Stimulated activated CD4-positive, alpha-beta T cell treated with anti-CD3 and anti-CD28 coated beads, Interleukin-4, amount 100 ng/mL, for 48 hours (primary cell): ENCODE data around the gene CST5.
A peak's percentile ranks its signal among the peaks of the same experiment; 100 is the strongest.
"Not testable (repeated sequence)": the region's sequence is repeated elsewhere in the genome, so short reads cannot be mapped to it uniquely, and the experiment has no call there.

Experiments used
- DNase-seq, 2 donors: peaks; one replicate each; pipeline ENCODE4 v3.0.0-alpha.2; 2020; ENCODE audit warnings: low read depth in 2 of 2

Gene CST5

GRCh38 chr20:23889775-23890187 lies 10.2 kb upstream of the CST5 start:
- peak; percentile 45 to 59 for DNase-seq

- no peak for DNase-seq
Observed at GRCh38 chr20:23887856-23888255, 8.3 kb upstream of the CST5 start.

GRCh38 chr20:23884771-23885162 lies 5.2 kb upstream of the CST5 start:
- DNase-seq: no peak

- DNase-seq: no peak
Observed at GRCh38 chr20:23884136-23884770, 4.7 kb upstream of the CST5 start.

GRCh38 chr20:23881371-23881770 lies 1.8 kb upstream of the CST5 start:
- DNase-seq: no peak

- no peak for DNase-seq
Observed at GRCh38 chr20:23880417-23880816, 869 bp upstream of the CST5 start.

GRCh38 chr20:23879811-23880374 lies 345 bp upstream of the CST5 start:
- no peak for DNase-seq

- no peak for DNase-seq
Observed at GRCh38 chr20:23878787-23879186, 761 bp downstream of the CST5 start.

- DNase-seq: not testable (repeated sequence)
Observed at GRCh38 chr20:23878016-23878542, 1.5 kb downstream of the CST5 start.

GRCh38 chr20:23877524-23877923 lies 2.0 kb downstream of the CST5 start:
- no peak for DNase-seq

- no peak for DNase-seq
Observed at GRCh38 chr20:23875606-23876237, 3.8 kb downstream of the CST5 start.

GRCh38 chr20:23874747-23875146 lies 4.8 kb downstream of the CST5 start:
- DNase-seq: no peak

- no peak for DNase-seq
Observed at GRCh38 chr20:23873370-23874015, 6.1 kb downstream of the CST5 start.

- no peak for DNase-seq
Observed at GRCh38 chr20:23872065-23872464, 7.5 kb downstream of the CST5 start.

GRCh38 chr20:23870461-23870860 lies 9.1 kb downstream of the CST5 start:
- no peak for DNase-seq

GRCh38 chr20:23869520-23869919 lies 10.0 kb downstream of the CST5 start:
- no peak for DNase-seq

GRCh38 chr20:23868321-23868720 lies 11.2 kb downstream of the CST5 start:
- DNase-seq: no peak

- no peak for DNase-seq
Observed at GRCh38 chr20:23867152-23867776, 12.3 kb downstream of the CST5 start.

- not testable (repeated sequence) for DNase-seq
Observed at GRCh38 chr20:23860771-23861170, 18.8 kb downstream of the CST5 start.

- DNase-seq: no peak
Observed at GRCh38 chr20:23857962-23858595, 21.5 kb downstream of the CST5 start.

- DNase-seq: no peak
Observed at GRCh38 chr20:23856736-23857135, 22.8 kb downstream of the CST5 start.

GRCh38 chr20:23856226-23856625 lies 23.3 kb downstream of the CST5 start:
- DNase-seq: no peak
